Epidermal melanocyte (primary cell): Measurements from ENCODE around the gene DCC.
"Not testable (repeated sequence)": the region's sequence is repeated elsewhere in the genome, so short reads cannot be mapped to it uniquely, and the experiment has no call there.

Experiments used
- DNase-seq: peaks from one replicate; pipeline ENCODE4 v3.0.0; 2011; ENCODE audit warnings: low spot score; ENCODE audit not compliant: insufficient read length

Gene DCC

GRCh38 chr18:52349498-52349897, 9.5 kb downstream of the DCC start:
- no peak for DNase-seq

GRCh38 chr18:52352920-52353319, 12.9 kb downstream of the DCC start:
- no peak for DNase-seq

GRCh38 chr18:52353589-52353988, 13.6 kb downstream of the DCC start:
- DNase-seq, result peak; percentile 41

GRCh38 chr18:52363861-52364260, 23.9 kb downstream of the DCC start:
- DNase-seq, result no peak

- not testable (repeated sequence) for DNase-seq
These were observed 26.9 kb downstream of the DCC start for GRCh38 chr18:52366851-52367250.

GRCh38 chr18:52367953-52368742, 28.2 kb downstream of the DCC start:
- DNase-seq, result no peak

- DNase-seq, result no peak
These were observed 30.8 kb downstream of the DCC start for GRCh38 chr18:52370841-52371240.

GRCh38 chr18:52376104-52376503, 36.1 kb downstream of the DCC start:
- DNase-seq, result no peak

GRCh38 chr18:52377094-52377493, 37.1 kb downstream of the DCC start:
- DNase-seq, result no peak

- DNase-seq, result no peak
These were observed 46.3 kb downstream of the DCC start for GRCh38 chr18:52386306-52386705.

GRCh38 chr18:52387175-52387574, 47.2 kb downstream of the DCC start:
- DNase-seq, result no peak

GRCh38 chr18:52391810-52392559, 52.0 kb downstream of the DCC start:
- no peak for DNase-seq

GRCh38 chr18:52394602-52395001, 54.6 kb downstream of the DCC start:
- no peak for DNase-seq

- no peak for DNase-seq
These were observed 55.3 kb downstream of the DCC start for GRCh38 chr18:52395146-52395852.

- DNase-seq, result no peak
These were observed 61.2 kb downstream of the DCC start for GRCh38 chr18:52401236-52401635.

GRCh38 chr18:52402814-52403213, 62.8 kb downstream of the DCC start:
- DNase-seq, result no peak

GRCh38 chr18:52403291-52404021, 63.5 kb downstream of the DCC start:
- no peak for DNase-seq

- DNase-seq, result no peak
These were observed 68.9 kb downstream of the DCC start for GRCh38 chr18:52408800-52409302.

- DNase-seq, result no peak
These were observed 69.7 kb downstream of the DCC start for GRCh38 chr18:52409727-52410126.

- DNase-seq, result no peak
These were observed 75.1 kb downstream of the DCC start for GRCh38 chr18:52415131-52415530.

GRCh38 chr18:52422985-52423601, 83.1 kb downstream of the DCC start:
- DNase-seq, result no peak
